Endothelial cell of umbilical vein (primary cell): ENCODE measurements around the gene CDH19. TPM values are rescaled to one million over a fixed set of nuclear protein-coding genes. Genes with fewer than 3 reads are reported as not detected.
A peak's percentile ranks its signal among the peaks of the same experiment; 100 is the strongest.

Experiments
- BruUV-seq: library from RNA; stranded (reverse); fragments of 400-500 nt; replicated peaks from 2 replicates; lab custom pipeline; 2021; lab: Mats Ljungman, UMichigan
- CTCF ChIA-PET: fragments of 300-600, 350-600 bp; sonication (Branson Sonifier 250); formaldehyde crosslinking; loops from one replicate; lab custom pipeline; 2021; ENCODE audit warnings: antibody characterized with exemption, inconsistent platforms; lab: Charles Lee
- POLR2A ChIA-PET: fragments of 300-600, 350-600 bp; sonication (Branson Sonifier 250); formaldehyde crosslinking; loops from one replicate; lab custom pipeline; 2021; ENCODE audit warnings: antibody characterized with exemption, inconsistent platforms; lab: Charles Lee
- DNase-seq: peaks from one replicate; pipeline ENCODE4 v3.0.0-alpha.2; 2011; ENCODE audit warnings: low read depth, low spot score
- FAIRE-seq: peaks from 2 replicates; lab custom pipeline; 2011; peaks lifted over from hg19 to GRCh38; lab: Jason Lieb, UNC
- H2AFZ ChIP-seq: 2 replicates; pipeline ENCODE4 v1.6.0; 2012; ENCODE audit warnings: low read depth, low read length, control low read depth, inconsistent platforms
- H3K27ac ChIP-seq: 2 replicates; pipeline ENCODE4 v1.5.1; 2011; ENCODE audit warnings: low read depth, mild to moderate bottlenecking, control low read depth, low read length, moderate library complexity; ENCODE audit not compliant: insufficient read depth
- H3K27me3 ChIP-seq, 2 experiments: 2 replicates each; pipeline versions ENCODE4 v1.6.0 to v1.6.1; 2011; ENCODE audit warnings: low read length in 2 of 2, mixed read lengths in 1 of 2; ENCODE audit not compliant: control insufficient read depth in 2 of 2, insufficient read depth in 2 of 2
- H3K36me3 ChIP-seq, 2 experiments: 2 replicates in 1 of 2; 3 replicates in 1 of 2; pipeline ENCODE4 v1.5.1; 2011; ENCODE audit warnings: low read length in 2 of 2, mild to moderate bottlenecking in 1 of 2, moderate library complexity in 1 of 2; ENCODE audit not compliant: control insufficient read depth in 2 of 2, insufficient read depth in 2 of 2; ENCODE audit errors: extremely low read depth in 1 of 2
- H3K4me1 ChIP-seq: 3 replicates; pipeline ENCODE4 v1.5.1; 2011; ENCODE audit warnings: mild to moderate bottlenecking, low read length; ENCODE audit not compliant: control insufficient read depth, insufficient read depth; ENCODE audit errors: extremely low read depth
- H3K4me2 ChIP-seq: 2 replicates; pipeline ENCODE4 v1.6.1; 2011; ENCODE audit warnings: low read length, control low read depth, mixed read lengths; ENCODE audit not compliant: insufficient read depth
- H3K4me3 ChIP-seq, 3 experiments: fragments of 200-600 bp in 1 of 3; sonication (generic), shearing (Covaris generic) in 1 of 3; replicated peaks in 1 of 3; 2 replicates each; pipeline ENCODE4 v1.5.1; 2011 to 2016; ENCODE audit warnings: control low read depth in 3 of 3, low read length in 3 of 3, mild to moderate bottlenecking in 2 of 3, inconsistent platforms in 1 of 3, low read depth in 1 of 3, moderate library complexity in 1 of 3; ENCODE audit not compliant: insufficient read depth in 1 of 3
- H3K79me2 ChIP-seq: 2 replicates; pipeline ENCODE4 v1.6.0; 2012; ENCODE audit warnings: low read length, inconsistent platforms; ENCODE audit not compliant: control insufficient read depth, insufficient read depth
- H3K9ac ChIP-seq: replicated peaks from 2 replicates; pipeline ENCODE3; 2011; ENCODE audit warnings: low read length, control low read depth; ENCODE audit not compliant: insufficient read depth; ENCODE audit errors: extremely low read depth
- H3K9me1 ChIP-seq: replicated peaks from 3 replicates; pipeline ENCODE4 v1.6.0; 2011; ENCODE audit warnings: mild to moderate bottlenecking, low read length; ENCODE audit not compliant: control insufficient read depth, insufficient read depth; ENCODE audit errors: extremely low read depth
- H3K9me3 ChIP-seq: replicated peaks from 2 replicates; pipeline ENCODE4 v1.5.1; 2012; ENCODE audit warnings: low read length, inconsistent platforms; ENCODE audit not compliant: control insufficient read depth, insufficient read depth
- H4K20me1 ChIP-seq: replicated peaks from 2 replicates; pipeline ENCODE3; 2011; ENCODE audit warnings: mild to moderate bottlenecking, low read length; ENCODE audit not compliant: control insufficient read depth, insufficient read depth; ENCODE audit errors: extremely low read depth
- CTCF ChIP-seq, 2 donors: IDR thresholded peaks; 1 replicate in 1 of 2; 2 replicates in 1 of 2; pipeline ENCODE4 v1.5.1; 2011; ENCODE audit warnings: low read length in 2 of 2, mild to moderate bottlenecking in 2 of 2, moderate library complexity in 2 of 2, control low read depth in 1 of 2, inconsistent platforms in 1 of 2, low read depth in 1 of 2; ENCODE audit not compliant: insufficient read depth in 1 of 2; ENCODE audit errors: extremely low read depth in 1 of 2
- EZH2 ChIP-seq: IDR thresholded peaks from 2 replicates; pipeline ENCODE4 v1.6.1; 2012; ENCODE audit warnings: borderline replicate concordance, low read depth, mild to moderate bottlenecking, moderate library complexity, low read length, inconsistent platforms; ENCODE audit not compliant: severe bottlenecking
- FOS ChIP-seq: IDR thresholded peaks from 2 replicates; pipeline ENCODE4 v1.6.1; 2011; ENCODE audit warnings: mild to moderate bottlenecking, low read length, moderate library complexity, borderline replicate concordance; ENCODE audit not compliant: insufficient read depth
- GATA2 ChIP-seq: IDR thresholded peaks from 2 replicates; pipeline ENCODE4 v1.7.0; 2011; ENCODE audit warnings: low read depth, mild to moderate bottlenecking, moderate library complexity, mixed read lengths, low read length; ENCODE audit not compliant: insufficient read length, insufficient read depth
- JUN ChIP-seq: IDR thresholded peaks from 2 replicates; pipeline ENCODE4 v1.6.1; 2011; ENCODE audit warnings: borderline replicate concordance, low read depth; ENCODE audit not compliant: insufficient read length, insufficient read depth
- MAX ChIP-seq: IDR thresholded peaks from 2 replicates; pipeline ENCODE4 v1.6.1; 2011; ENCODE audit not compliant: insufficient read depth, insufficient read length
- MYC ChIP-seq: IDR thresholded peaks from one replicate; pipeline ENCODE4 v1.6.1; 2011; ENCODE audit warnings: mild to moderate bottlenecking, low read depth, low read length
- POLR2A ChIP-seq: IDR thresholded peaks from 2 replicates; pipeline ENCODE4 v1.6.1; 2012; ENCODE audit warnings: low read depth, mild to moderate bottlenecking, control low read depth, low read length
- POLR2AphosphoS5 ChIP-seq: IDR thresholded peaks from 2 replicates; pipeline ENCODE4 v1.6.1; 2012; ENCODE audit warnings: low read depth, mild to moderate bottlenecking, control low read depth, low read length, moderate library complexity; ENCODE audit not compliant: insufficient read depth
- dilution Hi-C: fragments of 300-500 bp; cut with MboI; formaldehyde crosslinking; loops from one replicate; pipeline ENCODE4 v1.15.0; 2019; ENCODE audit warnings: low sequenced_read_pairs; ENCODE audit not compliant: extremely low pct_ligation_motif_present
- intact Hi-C: fragments of 100-400 bp; cut with micrococcal nuclease; formaldehyde crosslinking; loops from one replicate; pipeline ENCODE4 v1.10.0; 2022
- polyA plus RNA-seq, 4 experiments: library from polyadenylated mRNA; depleted of rRNA in 3 of 4; stranded (reverse) in 3 of 4; unstranded in 1 of 4; fragments of >200 nt; gene quantifications; 2 replicates each; pipeline versions ENCODE4 v1.2.1 to v1.2.3, GENCODE V29; 2011 to 2012; ENCODE audit warnings: missing spikeins in 1 of 4
- total RNA-seq: library from RNA; stranded (reverse); gene quantifications from 2 replicates; pipeline ENCODE4 v1.2.3, GENCODE V29; 2021

The CDH19 gene
- total and polyA plus RNA-seq, 2 donors (not counting 3 experiments of a cell fraction or from before 2014, with no cell fraction given): not detected

- no peak overlapping the region for H3K4me3 ChIP-seq
- H3K27me3 ChIP-seq: no peaks in the 10 kb centered on the region
- peak; percentile 87 for DNase-seq
- no TSS peak for BruUV-seq
- no peaks in the 10 kb centered on the region for H4K20me1 ChIP-seq
- no peak for TF ChIP-seq POLR2A
- no peak for TF ChIP-seq MAX
- TF ChIP-seq EZH2: no peak
- peak; percentile 43 for TF ChIP-seq GATA2
- TF ChIP-seq JUN: peak; percentile 86
- no peak for TF ChIP-seq CTCF (IDR thresholded peaks at IDR 0.05; ENCODE audit: extremely low read depth in 1 of 2, insufficient read depth in 1 of 2, low read depth in 1 of 2, low read length in 2 of 2)
- TF ChIP-seq POLR2AphosphoS5: no peak
- TF ChIP-seq MYC: no peak
- peak; percentile 49 for TF ChIP-seq FOS
- intact Hi-C loops (no loop called here), dilution Hi-C loops (no loop called here)
- H2AFZ ChIP-seq: no peak overlapping the region
- CTCF ChIA-PET: interaction anchor here (1.0 to 2.1 kb wide), 3 partner anchors 16 to 28 kb away, joined by 4 to 6 read pairs (median 5); no protein-coding TSS in a partner anchor
- FAIRE-seq: peak; percentile 67
- H3K36me3 ChIP-seq: no peaks in the 10 kb centered on the region
- peak overlapping the region; percentile 76 for H3K4me2 ChIP-seq
- H3K27ac ChIP-seq: peak overlapping the region; percentile 67
- POLR2A ChIA-PET: no interaction called here
- H3K9me3 ChIP-seq: no peaks in the 10 kb centered on the region
- H3K9me1 ChIP-seq: no peaks in the 10 kb centered on the region
- H3K4me1 ChIP-seq: peaks cover 23% of the 10 kb centered on the region
- peak overlapping the region; percentile 1 for H3K9ac ChIP-seq
- no peaks in the 10 kb centered on the region for H3K79me2 ChIP-seq
Observed at GRCh38 chr18:66511792-66512191, 92.1 kb downstream of the CDH19 start.
